HepG2 (cell line): ENCODE measurements around the gene TAMALIN. TPM values are rescaled to one million over a fixed set of nuclear protein-coding genes. Genes with fewer than 3 reads are reported as not detected.

ENCODE experiments used
- AGO2 ChIP-seq: fragments of 200-400 bp; formaldehyde crosslinking; optimal IDR thresholded peaks from 2 replicates; pipeline ENCODE3; 2017; ENCODE audit warnings: mild to moderate bottlenecking, low read depth, low read length, moderate library complexity
- AKAP8 ChIP-seq: sonication (generic); formaldehyde crosslinking; IDR thresholded peaks from 2 replicates; pipeline ENCODE4 v1.5.1; 2020; ENCODE audit warnings: mild to moderate bottlenecking, missing genetic modification reagents
- ASH2L ChIP-seq: fragments of 300-600, 200-600 bp; sonication (generic); IDR thresholded peaks from 2 replicates; pipeline ENCODE4 v1.7.0; 2017; ENCODE audit warnings: low read depth, mild to moderate bottlenecking, moderate library complexity, mixed read lengths, low read length; ENCODE audit not compliant: insufficient read length
- BCL3 ChIP-seq: sonication (generic); formaldehyde crosslinking; IDR thresholded peaks from 2 replicates; pipeline ENCODE4 v1.5.1; 2020; ENCODE audit warnings: mild to moderate bottlenecking, missing genetic modification reagents, moderate library complexity
- CREBL2 ChIP-seq: sonication (generic); formaldehyde crosslinking; IDR thresholded peaks from 2 replicates; pipeline ENCODE4 v1.8.1; 2023; ENCODE audit warnings: missing genetic modification reagents, mild to moderate bottlenecking, borderline replicate concordance
- FLYWCH1 ChIP-seq: sonication (generic); formaldehyde crosslinking; IDR thresholded peaks from 2 replicates; pipeline ENCODE4 v1.8.1; 2023; ENCODE audit warnings: mild to moderate bottlenecking, missing genetic modification reagents
- ONECUT2 ChIP-seq: sonication (generic); formaldehyde crosslinking; IDR thresholded peaks from 2 replicates; pipeline ENCODE4 v1.4.0; 2020; ENCODE audit warnings: missing genetic modification reagents
- RXRA ChIP-seq: sonication (generic); formaldehyde crosslinking; IDR thresholded peaks from 2 replicates; pipeline ENCODE4 v1.5.1; 2020; ENCODE audit warnings: missing genetic modification reagents
- TEAD3 ChIP-seq: optimal IDR thresholded peaks from 2 replicates; pipeline ENCODE3; 2016; ENCODE audit warnings: borderline replicate concordance
- TERF1 ChIP-seq: sonication (generic); formaldehyde crosslinking; IDR thresholded peaks from 2 replicates; pipeline ENCODE4 v1.8.0; 2022; ENCODE audit warnings: mild to moderate bottlenecking, missing genetic modification reagents, moderate library complexity
- TRIM22 ChIP-seq: fragments of 450-650 bp; IDR thresholded peaks from 2 replicates; pipeline ENCODE4 v1.6.1; 2017
- TSC22D2 ChIP-seq: sonication (generic); formaldehyde crosslinking; IDR thresholded peaks from 2 replicates; pipeline ENCODE4 v1.5.1; 2020; ENCODE audit warnings: missing genetic modification reagents, mild to moderate bottlenecking, borderline replicate concordance
- WIZ ChIP-seq: sonication (generic); formaldehyde crosslinking; IDR thresholded peaks from 2 replicates; pipeline ENCODE4 v1.5.1; 2020; ENCODE audit warnings: mild to moderate bottlenecking, missing genetic modification reagents
- ZBTB25 ChIP-seq: IDR thresholded peaks from 2 replicates; pipeline ENCODE4 v1.6.1; 2018; ENCODE audit warnings: missing genetic modification reagents
- ZBTB7A ChIP-seq: sonication (generic); formaldehyde crosslinking; IDR thresholded peaks from 2 replicates; pipeline ENCODE4 v1.8.0; 2022; ENCODE audit warnings: mild to moderate bottlenecking, missing genetic modification reagents
- ZC3H13 ChIP-seq: sonication (generic); formaldehyde crosslinking; IDR thresholded peaks from 2 replicates; pipeline ENCODE4 v1.8.1; 2023; ENCODE audit warnings: mild to moderate bottlenecking, missing genetic modification reagents, moderate library complexity
- ZMAT5 ChIP-seq: sonication (generic); formaldehyde crosslinking; IDR thresholded peaks from 2 replicates; pipeline ENCODE4 v1.5.0; 2020; ENCODE audit warnings: mild to moderate bottlenecking, low read depth, missing genetic modification reagents, borderline replicate concordance
- ZNF224 ChIP-seq: sonication (generic); formaldehyde crosslinking; IDR thresholded peaks from 2 replicates; pipeline ENCODE4 v1.5.0; 2020; ENCODE audit warnings: mild to moderate bottlenecking, missing genetic modification reagents
- ZNF230 ChIP-seq: sonication (generic); formaldehyde crosslinking; IDR thresholded peaks from 2 replicates; pipeline ENCODE4 v1.4.0; 2020; ENCODE audit warnings: mild to moderate bottlenecking, missing genetic modification reagents
- ZNF354B ChIP-seq: sonication (generic); formaldehyde crosslinking; IDR thresholded peaks from 2 replicates; pipeline ENCODE4 v1.8.0; 2022; ENCODE audit warnings: mild to moderate bottlenecking, missing genetic modification reagents
- ZNF550 ChIP-seq: sonication (generic); formaldehyde crosslinking; IDR thresholded peaks from 2 replicates; pipeline ENCODE4 v1.4.0; 2020; ENCODE audit warnings: mild to moderate bottlenecking, missing genetic modification reagents, borderline replicate concordance
- ZNF572 ChIP-seq: sonication (generic); formaldehyde crosslinking; IDR thresholded peaks from 2 replicates; pipeline ENCODE4 v1.5.1; 2020; ENCODE audit warnings: mild to moderate bottlenecking, missing genetic modification reagents
- ZNF75D ChIP-seq: sonication (generic); formaldehyde crosslinking; IDR thresholded peaks from 2 replicates; pipeline ENCODE4 v1.8.1; 2023; ENCODE audit warnings: missing genetic modification reagents, mild to moderate bottlenecking, borderline replicate concordance
- ZSCAN31 ChIP-seq: sonication (generic); formaldehyde crosslinking; IDR thresholded peaks from 2 replicates; pipeline ENCODE4 v1.5.0; 2020; ENCODE audit warnings: low read depth, mild to moderate bottlenecking, missing genetic modification reagents
- polyA plus RNA-seq, 8 experiments: library from polyadenylated mRNA; depleted of rRNA in 3 of 8; stranded (reverse) in 7 of 8; unstranded in 1 of 8; fragments of >200 nt; fragmentation: Illumina TruSeq in 4 of 8; extraction: Trizol in 4 of 8; gene quantifications; 2 replicates each; pipeline versions ENCODE4 v1.2.1 to v1.2.3, GENCODE V29; 2011 to 2016; ENCODE audit warnings: low read depth in 4 of 8, missing spikeins in 1 of 8, mixed read lengths in 1 of 8; ENCODE audit not compliant: insufficient read depth in 1 of 8
- total RNA-seq, 5 experiments: library from RNA; depleted of rRNA; stranded (reverse); fragments of >200 nt; fragmentation: Illumina TruSeq; extraction: Trizol; gene quantifications; 2 replicates each; pipeline ENCODE4 v1.2.3, GENCODE V29; 2016; ENCODE audit warnings: low read depth in 1 of 5

Gene TAMALIN
- total and polyA plus RNA-seq, 2 of the 13 experiments (the other 11 are each of a cell fraction or from before 2014, with no cell fraction given), result 2.9 to 10.9 TPM

- TF ChIP-seq BCL3 (CRISPR knock-in tag) (no peak), CREBL2 (CRISPR knock-in tag) (no peak), ASH2L (no peak), TSC22D2 (CRISPR knock-in tag) (0 out of 2 replicates have a peak, but pooled peaks have one; percentile 21), ZNF75D (no peak), ZNF224 (CRISPR knock-in tag) (0 out of 2 replicates have a peak, but pooled peaks have one; percentile 22), AKAP8 (CRISPR knock-in tag) (no peak), FLYWCH1 (CRISPR knock-in tag) (no peak), ONECUT2 (no peak), TEAD3 (peak; percentile 15), ZBTB25 (CRISPR knock-in tag) (no peak), WIZ (CRISPR knock-in tag) (no peak), ZNF230 (CRISPR knock-in tag) (0 out of 2 replicates have a peak, but pooled peaks have one; percentile 18), ZSCAN31 (CRISPR knock-in tag) (no peak), ZBTB7A (CRISPR knock-in tag) (no peak), ZNF550 (CRISPR knock-in tag) (no peak), TERF1 (CRISPR knock-in tag) (no peak), ZC3H13 (no peak), ZMAT5 (CRISPR knock-in tag) (no peak), ZNF572 (CRISPR knock-in tag) (no peak), TRIM22 (no peak), ZNF354B (no peak), AGO2 (no peak), RXRA (CRISPR knock-in tag) (no peak)
These were observed 18.1 kb downstream of the TAMALIN start (continued) for GRCh38 chr12:52024845-52025230.
